NCI-H510A treated with DMSO at 0.1 percent for 48 hours (cell line): Measurements from ENCODE around the gene NDST1.

Experiments
- DNase-seq: peaks from one replicate; lab custom pipeline; 2025; lab: John Stamatoyannopoulos, UW

The NDST1 gene

DNA sequence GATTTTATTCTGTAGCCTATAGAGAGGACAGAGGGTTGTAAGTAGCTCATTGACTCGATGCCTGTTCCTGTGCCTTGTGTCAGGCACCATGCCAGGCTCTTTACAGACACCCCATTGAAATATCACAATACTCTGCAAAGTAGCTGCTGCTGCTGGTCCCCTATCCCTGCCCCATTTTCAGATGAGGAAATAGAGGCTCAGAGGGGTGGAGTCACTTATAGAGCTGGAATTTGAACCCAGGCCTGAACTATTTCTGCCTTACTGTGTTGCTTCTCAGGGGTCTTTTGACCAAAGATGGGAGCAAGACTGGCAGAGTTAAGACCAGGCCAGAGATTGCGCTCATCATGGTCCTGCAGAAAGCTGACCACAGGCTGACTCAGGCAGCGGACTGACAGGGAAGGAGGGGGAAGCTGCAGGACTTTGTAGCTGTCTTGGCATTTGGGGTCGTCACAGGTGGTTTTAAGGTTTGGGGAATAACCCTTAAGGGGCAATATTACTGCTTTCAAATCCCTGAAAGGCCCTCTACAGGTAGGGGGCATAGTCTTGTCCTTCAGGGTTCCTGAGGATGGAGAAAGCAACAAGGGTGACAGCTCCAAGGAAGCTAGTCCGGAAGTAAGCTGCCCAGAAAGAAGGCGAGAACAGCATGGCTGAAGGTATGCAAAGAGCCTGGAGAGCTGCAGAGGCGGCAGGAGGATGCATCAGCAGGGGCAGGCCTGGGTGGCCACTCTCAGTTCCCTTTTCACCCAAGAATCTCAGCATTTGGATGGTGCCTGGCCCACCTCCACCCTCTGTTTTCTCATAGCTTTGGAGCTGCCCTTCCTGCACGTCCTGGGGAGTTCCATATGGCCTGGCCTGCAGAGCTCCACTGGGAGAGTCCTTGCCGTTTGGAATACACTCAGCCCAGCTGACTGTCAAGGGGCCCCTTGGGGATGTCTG, 18.3 kb upstream of the NDST1 start:
- DNase-seq: no peak

DNA sequence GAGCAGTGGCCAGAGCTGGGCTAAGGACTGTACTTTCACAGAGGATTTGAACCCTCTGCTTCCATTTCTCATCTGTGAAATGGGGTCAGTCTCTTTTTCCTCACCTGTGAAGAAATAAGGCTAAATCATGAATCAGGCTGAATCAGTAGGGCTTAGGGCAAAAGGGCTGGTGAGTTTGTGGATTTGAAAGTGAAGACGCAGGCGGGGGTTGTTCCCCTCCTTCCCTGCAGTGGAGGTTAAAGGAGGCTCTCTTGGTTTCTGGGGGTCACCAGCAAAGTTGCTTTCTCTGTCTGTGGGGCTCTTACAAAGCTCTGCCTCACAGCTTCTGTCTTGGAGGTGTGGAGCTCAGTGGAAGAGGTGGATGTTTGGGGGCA, 17.6 kb upstream of the NDST1 start:
- no peak for DNase-seq

DNA sequence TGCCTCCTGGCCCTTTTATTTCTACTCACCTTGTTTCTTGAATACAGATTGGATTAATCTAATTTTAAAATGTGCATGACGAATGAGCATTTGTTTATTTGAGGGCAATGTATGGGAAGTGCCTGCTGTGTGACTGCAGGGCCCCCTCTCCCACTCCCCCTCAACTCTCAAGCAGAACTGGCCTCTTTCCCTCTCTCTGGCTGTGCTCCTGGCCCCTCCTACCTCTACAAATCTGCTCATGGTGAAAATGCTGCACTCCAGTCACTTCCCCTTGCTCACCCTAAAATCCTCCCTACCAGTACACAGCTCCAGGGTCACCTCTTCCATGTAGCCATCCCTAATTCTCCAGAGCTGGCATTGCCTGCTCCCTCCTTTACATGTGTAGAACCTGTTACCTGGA, 17.2 kb upstream of the NDST1 start:
- DNase-seq: no peak

DNA sequence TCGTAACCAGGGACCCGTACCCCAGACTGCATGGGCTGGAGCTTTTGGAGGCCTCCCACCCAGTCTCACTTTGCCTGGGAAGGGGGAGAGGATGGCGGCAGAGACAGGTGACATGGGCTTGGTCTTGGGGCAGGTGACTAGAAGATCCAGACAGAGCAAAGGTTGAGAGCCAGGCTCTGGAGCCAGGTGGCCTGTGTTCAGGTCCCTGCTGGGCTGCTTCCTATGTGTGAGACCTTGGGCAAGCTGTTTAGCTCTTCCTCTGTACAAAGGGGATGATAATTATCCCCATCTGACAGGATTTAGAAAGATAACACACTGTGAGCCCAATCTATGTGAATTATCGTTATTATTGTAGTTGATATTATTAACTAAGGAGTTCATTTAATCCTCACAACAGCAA, 16.1 kb upstream of the NDST1 start:
- DNase-seq: no peak

DNA sequence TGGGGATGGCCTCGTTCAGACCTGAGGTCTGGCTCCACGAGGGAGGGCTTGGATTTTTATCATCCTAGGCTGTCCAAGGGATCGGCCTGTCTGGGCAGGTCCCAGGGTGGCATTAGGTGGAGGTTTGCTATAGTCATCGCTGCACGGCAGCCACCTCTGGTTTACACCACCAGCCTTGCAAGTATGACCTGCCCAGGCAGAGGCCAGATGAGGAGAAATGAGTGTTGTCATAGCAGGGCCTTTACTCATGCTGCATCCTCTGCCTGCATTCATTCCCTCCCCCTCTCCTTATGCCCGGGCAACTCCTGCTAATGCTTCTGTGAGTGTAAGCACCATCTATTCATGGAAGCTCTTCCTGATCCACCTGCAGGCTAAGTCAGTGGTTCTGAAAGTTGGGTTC, 15.3 kb upstream of the NDST1 start:
- DNase-seq: no peak

DNA sequence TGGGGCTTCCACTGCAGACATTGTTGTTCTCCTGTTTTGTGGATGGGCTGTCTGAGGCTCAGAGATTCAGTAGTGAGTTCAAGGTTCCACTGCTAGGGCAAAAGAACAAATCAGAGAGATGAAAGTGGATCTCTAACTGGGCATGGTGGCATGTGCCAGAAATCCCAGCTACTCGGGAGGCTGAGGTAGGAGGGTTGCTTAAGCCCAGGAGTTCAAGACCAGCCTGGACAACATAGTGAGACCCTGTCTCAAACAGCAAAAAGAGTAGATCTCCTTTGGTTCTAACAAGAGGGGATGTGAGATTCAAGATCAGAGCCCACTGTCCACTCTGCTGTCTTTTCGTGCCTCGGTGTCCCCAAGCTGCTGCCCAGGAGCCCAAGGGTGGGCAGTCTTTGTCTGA, 11.8 kb upstream of the NDST1 start:
- no peak for DNase-seq

- DNase-seq: no peak
These were observed 11.4 kb upstream of the NDST1 start for GRCh38 chr5:150496534-150496933.

- peak; percentile 14 for DNase-seq
These were observed 10.5 kb upstream of the NDST1 start for GRCh38 chr5:150497274-150497988.

DNA sequence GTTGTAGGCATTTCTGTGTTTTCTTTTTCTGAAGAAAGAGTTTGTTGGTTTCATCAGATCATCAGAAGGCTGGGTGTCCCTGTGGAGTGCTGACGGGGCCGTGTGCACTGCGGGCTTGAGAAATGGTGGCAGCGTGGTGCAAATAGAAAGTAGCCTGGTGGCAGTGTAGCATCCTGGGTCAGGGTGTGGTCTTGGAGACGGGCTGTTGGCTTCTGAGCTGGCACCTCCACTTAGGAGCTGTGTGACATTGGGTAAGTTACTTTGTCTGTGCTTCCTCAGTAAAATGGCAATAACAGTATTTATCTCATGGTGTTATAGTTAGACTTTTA, 10.0 kb upstream of the NDST1 start:
- no peak for DNase-seq

- peak; percentile 27 for DNase-seq
These were observed 9.4 kb upstream of the NDST1 start for GRCh38 chr5:150498501-150498900.

DNA sequence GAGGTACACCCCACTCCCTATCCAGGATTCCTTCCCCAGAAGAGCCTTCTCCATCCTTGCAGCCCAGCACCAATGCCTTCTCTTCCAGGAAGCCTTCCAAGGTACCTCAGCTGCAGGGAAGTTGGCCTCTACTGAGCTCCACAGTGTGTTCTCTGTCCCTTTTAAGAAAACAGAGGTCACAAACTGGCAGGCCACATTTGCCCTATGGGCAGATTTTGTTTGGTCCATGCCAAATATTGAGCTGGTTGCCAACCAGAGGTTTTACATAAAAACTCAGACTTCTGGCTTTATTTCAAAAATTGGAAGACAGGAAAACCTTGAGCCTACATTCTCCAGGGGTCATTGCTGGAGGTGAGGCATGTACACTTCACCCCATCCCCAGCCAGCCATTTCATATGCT, 9.0 kb upstream of the NDST1 start:
- no peak for DNase-seq

DNA sequence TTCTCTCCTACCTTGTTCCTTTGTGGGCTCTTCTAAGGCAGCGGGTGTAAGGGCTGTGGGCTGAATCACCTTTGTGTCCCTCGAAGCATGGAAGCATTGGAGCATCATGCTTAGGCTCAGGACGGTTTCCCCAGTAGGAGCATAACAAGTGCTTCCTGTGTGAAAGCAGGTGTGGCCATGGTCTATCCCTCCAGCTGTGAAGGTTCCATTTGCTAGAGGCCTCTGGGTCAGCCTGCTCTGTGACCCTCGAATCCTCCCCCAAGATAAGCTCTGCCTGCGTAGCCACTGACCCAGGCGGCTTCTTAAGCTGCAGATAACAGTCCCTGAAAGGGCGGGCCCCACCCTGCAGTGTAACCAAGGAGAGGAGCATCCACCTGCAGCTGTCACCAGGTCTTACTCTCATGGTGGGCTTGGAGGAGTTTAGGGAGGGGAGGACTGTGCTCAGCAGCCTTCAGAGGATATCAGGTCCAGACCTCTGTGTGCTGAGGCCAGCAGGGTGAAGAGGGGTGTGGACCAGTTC, 8.4 kb upstream of the NDST1 start:
- no peak for DNase-seq

GRCh38 chr5:150500328-150500841, 7.5 kb upstream of the NDST1 start:
- no peak for DNase-seq

- no peak for DNase-seq
These were observed 7.0 kb upstream of the NDST1 start for GRCh38 chr5:150500905-150501304.

DNA sequence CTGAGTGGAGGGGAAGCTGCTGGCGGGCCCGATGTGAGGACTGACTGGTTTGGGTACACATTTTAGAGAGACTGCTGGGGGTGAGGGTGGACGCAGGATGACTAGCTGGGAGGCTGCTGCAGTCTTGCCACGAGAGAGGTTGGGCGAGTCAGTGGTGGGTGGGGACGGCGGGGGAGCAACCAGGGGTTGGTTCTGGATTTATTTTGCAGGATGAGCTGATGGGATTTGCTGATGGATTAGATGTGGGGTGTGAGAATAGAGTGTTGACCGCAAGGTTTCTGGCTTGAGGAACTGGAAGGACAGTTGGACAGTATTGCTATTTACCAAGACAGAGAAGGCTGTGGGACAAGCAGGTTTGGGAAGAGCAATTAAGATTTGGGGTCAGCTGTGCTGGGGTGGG, 5.8 kb upstream of the NDST1 start:
- DNase-seq: no peak

DNA sequence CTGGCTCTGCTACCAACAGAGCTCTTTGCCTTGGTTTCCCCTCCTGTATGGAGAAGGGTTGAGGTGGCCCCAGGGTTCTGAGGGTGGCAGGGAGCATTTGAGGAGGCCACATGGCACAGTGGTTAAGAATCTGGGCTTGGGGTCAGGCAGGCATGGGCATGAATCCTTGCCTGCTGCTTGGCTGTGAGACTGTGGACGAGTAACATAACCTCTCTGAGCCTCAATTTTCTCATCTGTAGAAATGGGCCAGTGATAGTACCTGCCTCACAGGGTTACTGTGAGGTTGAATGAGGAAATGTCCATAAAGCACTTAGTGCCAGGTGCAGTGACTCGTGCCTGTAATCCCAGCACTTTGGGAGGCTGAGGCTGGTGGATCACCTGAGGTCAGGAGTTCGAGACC, 5.1 kb upstream of the NDST1 start:
- no peak for DNase-seq

DNA sequence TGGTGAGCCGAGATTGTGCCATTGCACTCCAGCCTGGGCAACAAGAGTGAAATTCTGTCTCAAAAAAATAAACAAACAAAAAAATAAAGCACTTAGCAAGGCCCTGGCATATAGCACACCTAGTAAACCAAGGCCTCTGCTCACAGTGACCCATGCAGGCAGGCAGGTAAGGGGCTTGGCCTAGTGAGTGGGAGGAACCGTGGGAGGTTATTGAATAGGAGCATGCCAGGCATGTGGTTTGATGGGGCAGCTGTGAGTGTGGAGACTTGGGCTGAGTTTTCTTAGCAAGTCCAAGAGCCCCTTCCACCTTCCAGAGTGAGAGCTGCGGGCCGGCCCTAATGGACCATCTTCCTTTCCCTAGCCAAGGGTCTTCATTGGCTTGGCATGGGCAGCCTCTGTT, 4.5 kb upstream of the NDST1 start:
- DNase-seq: no peak

- DNase-seq: no peak
These were observed 3.8 kb upstream of the NDST1 start for GRCh38 chr5:150503977-150504620.

- no peak for DNase-seq
These were observed 2.9 kb upstream of the NDST1 start for GRCh38 chr5:150505041-150505511.

DNA sequence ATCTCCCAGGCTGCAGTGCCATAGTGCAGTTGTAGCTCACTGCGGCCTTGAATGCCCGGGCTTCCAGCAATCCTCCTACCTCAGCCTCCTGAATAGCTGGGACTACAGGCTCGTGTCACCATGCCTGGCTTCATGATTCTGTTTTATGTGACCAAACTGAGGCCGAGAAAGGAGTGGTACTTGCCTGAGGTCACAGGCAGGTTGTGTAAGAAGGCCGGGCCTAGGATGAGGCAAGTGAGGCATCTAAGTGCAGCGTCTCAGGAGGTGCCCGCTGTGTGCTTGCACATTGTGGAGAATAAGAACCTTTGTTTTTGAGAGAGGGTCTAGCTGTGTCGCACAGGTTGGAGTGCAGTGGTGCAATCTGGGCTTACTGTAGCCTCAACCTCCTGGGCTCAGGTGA, 2.1 kb upstream of the NDST1 start:
- DNase-seq: no peak

DNA sequence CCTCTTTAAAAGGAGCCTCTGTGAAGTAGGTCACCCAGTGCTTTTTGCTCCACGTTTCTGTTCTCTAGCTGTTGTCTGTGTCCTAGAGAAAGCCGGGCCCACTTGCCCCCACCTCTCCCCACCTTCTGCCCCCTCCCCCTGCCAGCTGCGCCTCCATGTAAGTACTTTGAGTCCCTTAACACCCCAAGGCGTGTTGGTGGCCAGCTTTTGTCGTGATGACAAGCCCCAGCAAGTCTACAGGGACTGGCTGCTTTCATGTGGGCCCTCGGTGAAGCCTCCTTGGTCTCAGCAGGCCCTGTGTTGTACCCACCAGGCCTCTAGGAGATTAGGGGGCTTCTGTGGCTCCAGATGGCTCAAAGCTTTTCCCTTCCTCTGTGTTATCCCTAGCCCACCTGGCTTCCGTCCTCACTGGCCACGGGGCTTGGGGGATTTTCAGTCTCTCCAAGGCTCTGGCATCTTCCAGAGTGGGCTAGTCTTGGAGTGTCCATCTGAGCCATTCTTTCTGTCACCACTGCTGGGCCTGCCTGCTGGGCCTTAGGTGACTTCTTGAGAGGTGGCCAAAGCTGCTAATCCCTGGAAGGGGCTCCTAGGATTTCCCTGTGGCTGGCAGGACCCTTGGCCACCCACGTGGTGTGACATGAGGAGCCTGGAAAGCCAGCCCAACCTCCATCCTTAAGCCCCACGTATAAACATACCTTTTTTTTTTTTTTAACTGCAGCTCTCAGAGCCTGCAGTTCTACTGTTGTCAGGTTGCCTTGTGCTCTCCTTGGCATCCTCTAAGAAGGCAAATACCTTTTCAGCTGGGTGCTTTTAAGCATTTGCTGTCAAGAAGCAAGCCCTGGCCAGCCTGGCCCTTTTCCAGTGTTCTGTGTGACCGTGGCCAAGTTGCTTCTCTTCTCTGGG, 1.1 kb upstream of the NDST1 start:
- no peak for DNase-seq

- DNase-seq: no peak
These were observed 328 bp downstream of the NDST1 start for GRCh38 chr5:150508277-150508640.
